SK-MEL-5 (cell line): ENCODE results near the gene CYB5RL. TPM values are rescaled to one million over a fixed set of nuclear protein-coding genes. Genes with fewer than 3 reads are reported as not detected.
"Not testable (repeated sequence)": the region's sequence is repeated elsewhere in the genome, so short reads cannot be mapped to it uniquely, and the experiment has no call there.

Experiments used
- DNase-seq: peaks from one replicate; pipeline ENCODE4 v3.0.0-alpha.2; 2016; ENCODE audit warnings: low read depth, low spot score
- in situ Hi-C: cut with HindIII; loops from 2 replicates; pipeline ENCODE4 v1.10.0; 2016; ENCODE audit warnings: low sequenced_read_pairs, high pct_unique_total_duplicates, low pct_unique_long_range_greater_than_20kb
- total RNA-seq: library from RNA; depleted of rRNA; stranded (reverse); fragments of >200 nt; shearing (Covaris generic); gene quantifications from 2 replicates; pipeline ENCODE4 v1.2.3, GENCODE V29; 2014

The CYB5RL gene
- total RNA-seq, 1 experiment from 2014 or later = 5.0 TPM

DNA sequence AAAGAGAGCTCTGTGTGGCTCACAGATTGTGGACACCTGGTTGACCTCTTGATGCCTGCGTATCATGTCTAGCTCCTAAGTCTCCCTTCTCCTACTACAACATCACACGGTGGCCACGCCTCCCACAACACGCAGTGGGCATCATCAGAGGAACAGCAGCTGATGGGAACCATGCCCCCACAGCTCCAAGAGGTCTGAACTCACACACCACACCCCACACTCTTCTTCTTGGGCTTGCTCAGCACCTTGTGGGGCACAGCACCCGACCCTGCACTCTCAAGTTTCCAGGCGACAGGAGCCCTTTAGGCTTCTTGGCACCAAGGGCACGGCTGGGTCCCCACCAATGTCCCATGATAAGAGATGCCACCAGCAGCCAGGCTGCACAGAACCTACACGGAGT lies 28.2 kb downstream of the CYB5RL start:
- in situ Hi-C loops = no loop called here
- DNase-seq = no peak

DNA sequence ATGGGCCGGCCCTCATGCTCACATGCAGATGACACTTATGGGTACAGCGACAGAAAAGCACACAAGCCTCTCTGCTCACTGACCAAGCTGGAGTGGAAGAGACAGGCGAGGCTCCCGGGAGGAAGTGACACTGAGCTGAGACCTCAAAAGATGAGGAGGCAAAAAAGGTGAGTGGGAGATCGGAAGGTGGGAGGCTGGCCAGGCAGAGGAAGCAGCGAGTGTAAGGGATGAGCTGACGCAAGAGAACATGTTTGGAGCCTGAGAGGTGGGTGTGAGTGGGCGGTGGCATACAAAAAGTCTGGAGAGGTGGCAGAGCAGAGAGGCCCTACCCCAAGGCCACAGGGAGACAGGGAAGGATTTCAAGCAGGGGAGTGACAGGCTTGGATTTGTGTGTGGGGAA lies 28.8 kb downstream of the CYB5RL start:
- no peak for DNase-seq
- in situ Hi-C loops = no loop called here

DNA sequence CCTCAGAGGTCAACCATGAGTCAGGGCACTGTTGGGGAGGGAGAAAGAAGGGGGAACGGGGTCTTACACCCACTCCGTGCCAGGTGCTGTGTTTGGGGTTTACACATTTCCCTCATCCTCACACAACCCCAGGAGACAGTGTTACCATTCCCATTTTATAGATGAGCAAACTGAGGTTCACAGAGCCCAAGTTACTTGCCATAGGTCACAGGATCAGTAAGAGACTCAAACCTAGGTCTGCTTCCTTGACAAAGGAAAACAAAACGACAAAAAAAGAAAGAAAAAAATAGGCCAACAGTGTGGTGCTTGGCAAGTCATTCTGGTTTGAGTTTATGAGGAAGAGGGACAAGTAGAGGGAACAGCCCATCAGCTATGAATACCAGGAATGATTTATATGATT lies 30.8 kb downstream of the CYB5RL start:
- DNase-seq = no peak
- in situ Hi-C loops = no loop called here

DNA sequence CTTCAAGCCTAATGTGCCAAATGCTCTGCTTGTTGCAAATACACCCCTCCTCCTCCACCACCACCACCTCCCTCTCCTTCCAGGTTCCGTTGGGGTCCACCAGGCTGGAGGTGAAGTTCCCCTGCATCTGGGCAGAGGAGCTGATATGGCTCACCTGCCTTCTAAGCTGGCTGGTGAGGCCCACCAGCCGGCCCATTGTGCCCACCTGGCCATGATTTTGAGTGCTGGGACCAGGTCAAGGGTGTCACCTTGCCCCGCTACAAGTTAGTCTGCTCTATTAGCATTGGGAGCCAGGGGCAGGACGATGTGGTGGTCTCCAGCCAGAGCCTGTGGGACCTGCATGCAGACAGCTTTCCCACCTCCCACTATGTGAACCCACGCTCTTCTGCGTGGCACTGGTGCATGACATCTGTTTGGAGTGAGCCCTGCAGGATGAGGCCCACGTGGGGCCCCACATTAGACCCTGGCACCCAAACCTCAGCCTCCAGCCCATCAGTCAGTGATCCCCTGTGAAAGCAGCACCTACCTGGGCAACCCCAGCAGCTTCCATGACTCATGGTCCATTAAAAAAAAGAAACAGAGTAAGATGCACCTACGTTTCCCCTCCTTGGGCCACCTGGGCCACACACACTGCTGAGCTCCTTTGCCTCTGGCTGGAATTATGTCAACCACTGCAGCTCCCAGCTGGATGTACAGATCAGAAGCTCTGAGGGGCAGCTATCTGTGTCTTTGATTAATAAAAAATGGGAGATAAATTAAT lies 31.4 kb downstream of the CYB5RL start:
- in situ Hi-C loops = no loop called here
- no peak for DNase-seq

DNA sequence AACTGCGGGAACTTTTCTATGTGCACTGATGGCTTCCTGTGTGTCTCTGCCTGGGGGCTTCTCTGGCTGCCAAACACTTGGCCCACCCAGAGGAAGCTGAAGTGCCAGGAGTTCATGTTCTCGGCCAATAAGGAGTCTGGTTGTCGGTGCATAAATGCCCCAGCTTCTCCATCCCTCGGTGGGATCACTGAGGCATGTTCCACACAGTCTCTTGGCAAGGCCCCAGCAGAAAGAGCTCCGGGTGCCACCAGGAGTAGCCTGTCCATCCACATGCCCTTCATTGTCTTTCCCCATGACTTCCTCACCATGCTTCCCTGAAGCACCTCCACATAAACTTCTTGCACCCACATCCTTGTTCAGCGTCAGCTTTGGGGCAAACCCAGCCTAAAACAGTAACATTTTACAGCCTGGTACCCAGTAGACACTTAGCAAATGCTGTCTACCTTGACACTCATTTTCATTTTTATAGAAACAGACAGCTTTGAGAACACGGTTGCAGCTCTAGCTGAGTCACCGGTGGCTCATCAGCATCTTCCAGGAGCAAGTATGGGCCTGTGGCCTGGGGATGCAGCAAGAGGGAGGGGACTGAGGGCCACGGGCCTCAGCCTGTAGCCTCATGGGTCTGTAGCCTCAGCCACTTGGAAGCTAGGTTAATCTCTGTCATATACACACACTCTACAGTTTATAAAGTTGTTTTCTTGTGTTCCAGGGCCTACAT lies 32.2 kb downstream of the CYB5RL start:
- DNase-seq = no peak
- in situ Hi-C loops = no loop called here

DNA sequence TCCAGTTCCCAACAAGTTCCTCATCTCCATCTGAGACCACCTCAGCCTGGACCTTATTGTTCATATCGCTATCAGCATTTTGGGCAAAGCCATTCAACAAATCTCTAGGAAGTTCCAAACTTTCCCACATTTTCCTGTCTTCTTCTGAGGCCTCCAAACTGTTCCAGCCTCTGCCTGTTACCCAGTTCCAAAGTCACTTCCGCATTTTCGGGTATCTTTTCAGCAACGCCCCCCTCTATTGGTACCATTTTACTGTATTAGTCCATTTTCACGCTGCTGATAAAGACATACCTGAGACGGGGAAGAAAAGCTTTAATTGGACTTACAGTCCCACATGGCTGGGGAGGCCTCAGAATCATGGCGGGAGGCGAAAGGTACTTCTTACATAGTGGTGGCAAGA lies 33.5 kb downstream of the CYB5RL start:
- in situ Hi-C loops = not testable (repeated sequence)

DNA sequence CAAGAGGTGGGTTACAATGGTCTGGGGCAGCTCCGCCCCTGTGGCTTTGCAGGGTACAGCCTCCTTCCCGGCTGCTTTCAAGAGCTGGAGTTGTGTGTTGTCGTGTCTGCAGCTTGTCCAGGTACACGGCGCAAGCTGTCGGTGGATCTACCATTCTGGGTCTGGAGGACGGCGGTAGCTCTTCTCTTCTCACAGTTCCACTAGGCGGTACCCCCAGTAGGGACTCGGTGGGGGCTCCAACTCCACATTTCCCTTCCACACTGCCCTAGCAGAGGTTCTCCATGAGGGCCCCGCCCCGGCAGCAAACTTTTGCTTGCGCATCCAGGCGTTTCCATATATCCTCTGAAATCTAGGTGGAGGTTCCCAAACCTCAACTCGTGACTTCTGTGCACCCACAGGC lies 34.7 kb downstream of the CYB5RL start:
- no peak for DNase-seq
- in situ Hi-C loops = no loop called here

More for the DNA sequence above, 33.5 kb downstream of the CYB5RL start:
- not testable (repeated sequence) for DNase-seq

DNA sequence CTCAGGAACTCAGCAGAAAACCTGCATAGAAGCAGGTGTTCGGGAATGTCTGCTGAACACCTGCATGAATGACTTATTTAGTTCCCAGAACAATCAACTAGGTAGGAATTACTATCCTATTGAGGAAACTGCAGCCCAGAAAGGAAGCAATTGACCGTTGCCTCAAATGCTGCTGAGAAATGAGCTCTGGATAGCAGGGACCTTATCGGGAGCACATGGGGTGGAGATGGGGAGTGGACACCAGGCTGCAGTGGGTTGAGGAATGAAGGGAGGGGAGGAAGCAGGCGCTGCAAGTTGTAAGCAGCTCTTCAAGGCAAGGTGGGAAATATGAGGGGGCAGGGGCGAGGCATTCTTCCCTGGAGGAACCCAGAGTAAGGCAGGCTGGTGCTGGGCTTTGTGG lies 36.3 kb downstream of the CYB5RL start:
- no peak for DNase-seq
- in situ Hi-C loops = no loop called here

DNA sequence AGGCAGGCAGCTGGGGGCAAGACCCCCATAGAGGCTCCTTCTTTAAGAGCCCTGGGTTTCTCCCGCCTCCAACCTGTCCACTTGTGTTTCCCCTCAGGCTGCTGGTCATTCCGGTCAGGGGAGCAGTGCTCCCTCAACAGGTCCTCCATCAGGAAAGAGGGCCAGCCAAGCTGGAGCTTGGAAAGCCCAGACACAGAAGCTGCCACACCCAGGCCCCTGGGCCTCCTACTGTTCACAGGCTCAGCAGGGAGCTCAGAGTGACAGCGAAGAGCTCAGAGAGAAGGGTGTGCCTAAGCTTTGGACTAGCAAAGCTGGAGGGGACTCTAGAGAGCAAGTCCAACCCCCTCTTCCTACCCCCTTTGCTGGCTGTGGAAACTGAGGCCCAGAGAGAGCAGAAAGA lies 36.8 kb downstream of the CYB5RL start:
- in situ Hi-C loops = no loop called here

DNA sequence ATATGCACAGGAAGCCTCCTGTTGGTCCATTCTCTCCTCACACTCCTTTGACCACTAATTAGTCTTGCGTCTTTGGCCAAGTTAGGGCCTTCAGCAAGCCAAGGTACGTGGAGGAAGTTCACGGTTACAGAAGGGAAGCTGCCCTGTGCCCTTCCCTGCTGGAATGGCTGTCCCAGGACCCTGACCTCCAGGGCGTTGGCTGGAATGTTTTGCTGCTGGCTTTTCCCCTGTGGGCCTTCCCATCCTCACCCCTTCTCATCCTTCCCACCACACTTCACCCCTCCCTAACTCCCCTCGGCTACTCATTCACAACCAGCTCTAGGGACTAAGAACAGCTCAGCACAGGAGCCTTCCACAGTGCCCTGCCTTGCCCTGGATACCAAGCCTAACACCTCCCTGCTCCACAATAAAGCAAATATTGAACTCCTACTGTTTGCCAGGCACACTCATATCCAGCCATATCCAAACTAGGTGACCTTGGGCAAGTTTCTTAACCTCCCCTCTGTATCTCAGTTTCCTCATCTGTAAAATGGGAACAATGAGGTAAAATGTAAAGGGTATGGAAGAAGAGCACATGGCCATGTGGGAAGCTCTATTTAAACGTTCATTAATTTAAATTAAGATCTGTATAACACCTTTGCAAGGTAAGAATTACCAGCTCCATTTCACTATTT lies 38.2 kb downstream of the CYB5RL start:
- no peak for DNase-seq
- in situ Hi-C loops = no loop called here

More for the DNA sequence above, 36.8 kb downstream of the CYB5RL start:
- DNase-seq = no peak

DNA sequence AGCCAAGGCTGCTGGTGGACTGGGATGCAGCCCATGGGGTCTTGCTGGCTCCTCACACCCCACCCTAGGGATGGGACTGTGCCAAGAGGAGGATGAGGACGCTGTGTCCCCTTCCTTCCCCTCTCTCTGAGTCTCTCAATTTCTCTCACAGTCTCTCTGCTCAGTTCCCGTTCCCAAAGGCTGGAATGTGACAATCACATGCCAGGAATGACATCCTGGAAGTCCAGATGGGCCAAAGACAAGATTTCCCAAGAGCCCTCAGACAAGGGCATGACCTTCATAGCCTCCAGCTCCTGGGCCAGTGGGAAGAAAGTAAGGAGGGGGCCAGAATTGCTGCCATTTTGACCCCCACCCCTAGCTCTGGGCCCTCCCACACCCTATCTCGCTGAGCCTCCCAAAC lies 39.5 kb downstream of the CYB5RL start:
- peak; percentile 38 for DNase-seq
- in situ Hi-C loops = no loop called here

DNA sequence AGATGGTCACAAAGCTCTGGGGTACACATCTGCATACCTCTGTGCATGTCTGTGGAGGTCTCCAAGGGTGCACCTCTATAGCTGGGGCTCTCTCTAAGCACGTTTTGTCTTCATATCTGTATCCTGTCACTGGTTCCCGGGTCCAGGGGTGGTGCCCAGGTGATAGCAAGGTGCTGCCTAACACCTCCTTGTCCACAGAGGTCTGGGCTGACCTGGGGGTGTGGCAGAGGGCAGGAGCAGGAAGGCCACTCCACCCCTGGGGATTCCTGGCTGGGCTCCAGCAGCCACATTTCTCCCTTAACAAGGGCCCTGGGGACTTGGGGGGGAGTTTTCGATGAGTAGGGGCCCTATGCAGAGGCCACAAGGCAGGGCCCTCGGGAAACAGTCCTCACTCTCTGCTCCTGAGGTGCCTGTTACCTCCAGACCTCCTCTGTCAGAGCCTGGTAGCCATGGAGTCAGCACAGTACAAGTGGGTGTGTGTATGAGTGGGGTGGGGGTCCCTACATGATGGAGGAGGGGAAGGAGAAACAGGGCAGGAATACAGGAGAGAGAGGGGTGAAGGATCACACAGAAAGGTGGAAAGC lies 40.0 kb downstream of the CYB5RL start:
- in situ Hi-C loops = no loop called here
- DNase-seq = no peak

DNA sequence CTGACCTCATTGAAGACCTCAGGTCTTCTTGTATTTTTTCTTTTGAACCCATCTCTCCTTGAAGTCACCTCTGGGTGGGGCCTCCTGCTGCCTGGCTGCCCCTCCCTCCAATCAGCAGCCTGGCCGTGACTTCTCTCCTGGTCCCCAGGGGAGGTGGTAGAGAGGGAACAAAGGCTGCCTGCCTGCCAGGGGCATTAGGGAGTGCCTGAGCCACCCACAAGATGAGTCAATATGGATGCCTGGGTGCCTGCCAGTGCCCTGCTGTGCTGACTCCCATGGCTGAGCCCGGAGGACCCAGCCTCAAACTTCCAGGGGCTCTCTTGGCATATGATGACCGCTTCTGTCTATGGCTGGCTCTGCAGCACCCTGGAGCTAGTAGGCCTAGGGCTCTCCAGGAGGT lies 41.8 kb downstream of the CYB5RL start:
- no peak for DNase-seq
- in situ Hi-C loops = no loop called here

DNA sequence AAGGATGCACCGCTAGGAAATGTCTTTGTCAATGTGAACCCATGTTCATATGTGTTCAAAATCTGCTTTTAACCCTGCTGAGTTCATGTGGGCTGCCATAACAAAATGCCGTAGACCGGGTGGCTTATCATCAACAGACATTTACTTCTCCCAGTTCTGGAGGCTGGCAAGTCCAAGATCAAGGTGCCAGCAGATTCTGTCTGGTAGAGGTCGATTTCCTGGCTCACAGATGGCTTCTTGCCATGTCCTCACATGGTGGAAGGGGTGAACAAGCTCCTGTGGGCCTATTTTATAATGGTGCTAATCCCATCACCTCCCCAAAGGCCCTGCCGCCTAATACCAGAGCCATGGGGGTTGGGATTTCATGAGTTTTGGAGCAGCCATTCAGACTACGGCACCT lies 42.4 kb downstream of the CYB5RL start:
- in situ Hi-C loops = no loop called here
- no peak for DNase-seq

DNA sequence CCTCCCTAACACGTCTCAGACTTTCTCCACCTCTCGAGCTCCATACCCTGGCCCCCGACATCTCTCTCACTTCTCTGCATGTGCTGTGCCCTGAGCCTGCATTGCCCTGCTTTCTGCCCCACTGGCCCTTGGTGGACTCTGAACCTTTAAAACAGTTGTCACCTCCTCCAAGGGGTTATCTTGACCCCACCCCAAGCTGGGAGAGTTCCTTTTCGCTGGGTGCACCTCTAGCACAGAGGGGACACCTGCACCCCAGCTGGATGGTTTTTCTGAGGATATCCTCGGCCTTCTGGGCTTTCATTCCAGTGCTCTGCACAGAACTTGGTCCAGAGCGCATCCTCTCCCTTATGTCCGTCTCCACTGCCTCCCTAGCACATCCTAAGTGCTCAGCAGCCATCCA lies 42.8 kb downstream of the CYB5RL start:
- DNase-seq = no peak
- in situ Hi-C loops = no loop called here

DNA sequence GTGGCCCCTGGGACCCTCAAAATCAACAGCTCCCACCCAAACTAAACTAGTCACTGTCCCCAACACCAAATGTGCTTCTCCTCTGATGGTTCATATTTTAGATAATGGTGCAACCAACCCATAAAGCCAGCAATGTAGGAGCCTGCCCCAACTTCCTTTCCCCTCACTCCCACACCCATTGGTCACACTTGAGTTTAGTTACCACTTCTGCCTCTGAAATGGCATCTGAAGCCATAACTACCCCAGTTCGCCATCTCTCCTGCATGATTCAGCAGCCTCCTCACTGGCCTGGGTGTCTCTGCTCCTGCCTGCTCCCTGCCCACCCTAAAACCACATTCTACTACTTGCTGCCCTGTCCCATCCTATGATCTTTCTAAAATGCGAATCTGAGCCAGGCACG lies 43.6 kb downstream of the CYB5RL start:
- in situ Hi-C loops = no loop called here

DNA sequence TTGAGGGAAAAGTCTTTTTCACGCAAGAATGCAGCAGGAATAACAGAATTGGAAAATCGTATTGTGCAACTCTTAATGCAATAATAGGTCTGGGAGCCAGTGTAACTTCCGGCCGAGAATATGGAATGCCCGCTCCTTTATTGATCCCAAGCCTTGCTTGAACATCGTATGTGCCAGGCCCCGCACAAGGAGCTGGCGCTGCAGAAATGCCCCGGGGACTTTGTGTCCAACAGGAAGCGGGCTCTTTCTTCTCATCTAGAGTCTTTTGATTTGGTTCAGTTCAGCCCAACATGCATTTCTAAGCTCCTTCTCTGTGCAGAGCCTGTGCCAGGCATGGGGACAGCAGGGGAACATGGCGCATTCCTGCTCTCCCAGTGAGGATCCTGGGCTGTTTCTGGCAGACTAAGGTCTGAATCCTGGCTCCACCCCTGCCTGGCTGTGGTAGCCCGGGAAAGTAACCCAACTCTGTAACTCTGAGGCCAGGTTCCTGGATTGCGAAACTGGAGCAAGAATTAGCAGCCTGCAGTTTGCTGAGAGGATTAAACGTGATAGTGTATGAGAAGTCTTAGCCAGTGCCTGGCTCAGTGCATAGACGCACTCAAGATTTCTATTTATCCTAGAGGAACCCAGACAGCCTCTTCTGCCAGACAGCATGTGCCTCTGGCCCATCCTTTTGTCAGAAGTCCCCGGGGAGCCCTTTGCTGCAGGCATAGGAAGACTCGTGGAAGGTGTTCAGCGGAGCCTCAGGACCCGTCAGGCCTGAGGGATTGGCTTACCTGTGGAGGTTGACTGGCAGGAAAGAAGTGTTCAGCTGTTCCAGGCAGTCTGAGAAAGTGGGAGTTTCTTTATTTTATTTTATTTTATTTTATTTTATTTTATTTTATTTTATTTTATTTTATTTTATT lies 46.0 kb downstream of the CYB5RL start:
- DNase-seq = no peak
- in situ Hi-C loops = no loop called here

More for the DNA sequence above, 43.6 kb downstream of the CYB5RL start:
- no peak for DNase-seq
